ENCODE measurements around the gene EEF1AKMT1. TPM values are rescaled to one million over a fixed set of nuclear protein-coding genes. Genes with fewer than 3 reads are reported as not detected.

Gene EEF1AKMT1
- total and polyA plus RNA-seq, 10 of the 15 experiments (the other 5 are each of a cell fraction or from before 2014, with no cell fraction given): 7.9 to 44.5 (median 11.0) TPM

GRCh38 chr13:20808874-20809273, 35.1 kb upstream of the EEF1AKMT1 start:
- Histone ChIP-seq H3K9ac (ENCODE audit: control insufficient read depth, insufficient read depth, low read length) (no peak overlapping the region), H3K27me3 (replicated peaks in 1 of 2; ENCODE audit: control insufficient read depth in 2 of 2, insufficient read depth in 2 of 2, low read length in 1 of 2) (no peaks in the 10 kb centered on the region), H3K4me3 (no peak overlapping the region), H3K36me3 (ENCODE audit: control insufficient read depth in 2 of 2, insufficient read depth in 2 of 2, low read length in 1 of 2) (peaks cover 6 to 12% of the 10 kb centered on the region in 2 experiments; a peak in 3 of 4 replicates), H2AFZ (ENCODE audit: control insufficient read depth, low read depth, low read length) (no peak overlapping the region), H3K4me2 (ENCODE audit: control insufficient read depth, insufficient read depth) (no peak overlapping the region), H3K79me2 (ENCODE audit: control insufficient read depth, insufficient read depth, low read length) (no peaks in the 10 kb centered on the region; the same call in 1 of the 2 replicates), H3K4me1 (ENCODE audit: control insufficient read depth, insufficient read depth, low read length) (no peaks in the 10 kb centered on the region), H3K9me3 (replicated peaks; ENCODE audit: control insufficient read depth, insufficient read depth, low read length) (no peaks in the 10 kb centered on the region), H3K27ac (ENCODE audit: control insufficient read depth, insufficient read depth) (no peak overlapping the region), H4K20me1 (ENCODE audit: control insufficient read depth, insufficient read depth) (no peaks in the 10 kb centered on the region)
- RAD21 ChIA-PET (ENCODE audit: unreplicated experiment): interaction anchor here (1.2 kb wide), 1 partner anchor 20 kb away, joined by 3 read pairs; no protein-coding TSS in a partner anchor
- intact Hi-C loops (cut with micrococcal nuclease; ENCODE audit: unreplicated experiment) (no loop called here), in situ Hi-C loops (cut with MboI) (no loop called here)
- CTCF ChIA-PET: interaction anchor here (3.2 to 3.7 kb wide), 2 partner anchors 12 to 19 kb away, joined by 12 to 19 read pairs; no protein-coding TSS in a partner anchor
- no peak for TF ChIP-seq JUNB (IDR thresholded peaks at IDR 0.05)
- WGBS (ENCODE audit: insufficient coverage, insufficient replicate concordance, low lambda C conversion rate, missing lambda C conversion rate): 78% methylated on average over 4 of the region's 4 CpGs
- SMC1A ChIA-PET (ENCODE audit: uncharacterized antibody, unreplicated experiment): interaction anchor here (1.8 kb wide), 1 partner anchor 19 kb away, joined by 5 read pairs; no protein-coding TSS in a partner anchor
- POLR2A ChIA-PET: no interaction called here
- FAIRE-seq (no peak), ATAC-seq (no peak), DNase-seq (ENCODE audit: low read depth, low spot score) (no peak)
- no TSS peak for BruUV-seq (replicated peaks)

DNA sequence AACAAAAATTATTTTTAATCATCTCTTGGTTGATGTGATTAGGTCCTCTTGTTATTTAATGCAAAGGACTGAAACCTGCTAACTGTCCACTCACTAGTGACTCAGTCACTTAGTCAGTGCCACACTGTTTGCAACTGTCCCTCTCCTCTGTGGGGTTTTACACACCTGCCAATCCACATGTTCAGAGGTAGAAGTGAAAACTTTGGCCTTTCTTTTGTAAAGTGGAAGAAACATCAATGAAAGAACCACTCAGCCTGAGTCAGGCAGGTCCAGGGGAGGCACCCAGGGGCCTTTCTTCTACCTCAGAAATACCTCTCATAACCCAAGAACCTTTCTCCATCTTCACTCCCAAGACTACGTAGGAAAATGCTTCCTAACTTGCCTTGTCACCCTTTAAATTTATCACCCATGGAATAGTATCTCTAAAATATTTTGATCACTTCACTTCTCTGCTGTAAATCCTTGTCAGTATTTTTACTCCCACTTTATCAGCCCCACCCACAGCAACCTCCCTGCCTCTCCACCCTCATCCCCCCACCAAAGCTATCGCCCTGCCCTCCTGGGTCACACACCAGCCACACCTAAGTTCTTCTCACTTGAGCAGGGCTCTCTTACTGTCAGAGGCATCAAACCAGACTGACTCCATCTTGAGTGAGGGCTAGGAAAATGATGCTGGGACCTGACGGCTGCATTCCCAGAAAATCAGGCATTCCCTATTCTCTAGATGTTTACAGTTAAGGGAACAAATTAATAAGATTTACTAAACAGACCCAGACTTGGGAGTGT, 29.6 kb upstream of the EEF1AKMT1 start:
- Histone ChIP-seq H3K9ac (ENCODE audit: control insufficient read depth, insufficient read depth, low read length) (no peak overlapping the region), H4K20me1 (ENCODE audit: control insufficient read depth, insufficient read depth) (no peaks in the 10 kb centered on the region), H2AFZ (ENCODE audit: control insufficient read depth, low read depth, low read length) (no peak overlapping the region), H3K4me2 (ENCODE audit: control insufficient read depth, insufficient read depth) (no peak overlapping the region), H3K79me2 (ENCODE audit: control insufficient read depth, insufficient read depth, low read length) (no peaks in the 10 kb centered on the region; the same call in 1 of the 2 replicates), H3K9me3 (replicated peaks; ENCODE audit: control insufficient read depth, insufficient read depth, low read length) (no peaks in the 10 kb centered on the region), H3K27ac (ENCODE audit: control insufficient read depth, insufficient read depth) (no peak overlapping the region), H3K4me3 (no peak overlapping the region), H3K4me1 (ENCODE audit: control insufficient read depth, insufficient read depth, low read length) (no peaks in the 10 kb centered on the region), H3K36me3 (ENCODE audit: control insufficient read depth in 2 of 2, insufficient read depth in 2 of 2, low read length in 1 of 2) (peaks cover 2 to 15% of the 10 kb centered on the region in 2 experiments; a peak in 3 of 4 replicates), H3K27me3 (replicated peaks in 1 of 2; ENCODE audit: control insufficient read depth in 2 of 2, insufficient read depth in 2 of 2, low read length in 1 of 2) (no peaks in the 10 kb centered on the region)
- 89% methylated on average over 3 of the region's 3 CpGs for WGBS (ENCODE audit: insufficient coverage, insufficient replicate concordance, low lambda C conversion rate, missing lambda C conversion rate)
- no TSS peak for BruUV-seq (replicated peaks)
- TF ChIP-seq CEBPB (IDR thresholded peaks at IDR 0.05; ENCODE audit: borderline replicate concordance in 1 of 2, low read depth in 2 of 2, low read length in 2 of 2): no peak
- TF ChIP-seq TAF1 (IDR thresholded peaks at IDR 0.05; ENCODE audit: borderline replicate concordance, low read depth, low read length): no peak
- TF ChIP-seq, protein P1, sequence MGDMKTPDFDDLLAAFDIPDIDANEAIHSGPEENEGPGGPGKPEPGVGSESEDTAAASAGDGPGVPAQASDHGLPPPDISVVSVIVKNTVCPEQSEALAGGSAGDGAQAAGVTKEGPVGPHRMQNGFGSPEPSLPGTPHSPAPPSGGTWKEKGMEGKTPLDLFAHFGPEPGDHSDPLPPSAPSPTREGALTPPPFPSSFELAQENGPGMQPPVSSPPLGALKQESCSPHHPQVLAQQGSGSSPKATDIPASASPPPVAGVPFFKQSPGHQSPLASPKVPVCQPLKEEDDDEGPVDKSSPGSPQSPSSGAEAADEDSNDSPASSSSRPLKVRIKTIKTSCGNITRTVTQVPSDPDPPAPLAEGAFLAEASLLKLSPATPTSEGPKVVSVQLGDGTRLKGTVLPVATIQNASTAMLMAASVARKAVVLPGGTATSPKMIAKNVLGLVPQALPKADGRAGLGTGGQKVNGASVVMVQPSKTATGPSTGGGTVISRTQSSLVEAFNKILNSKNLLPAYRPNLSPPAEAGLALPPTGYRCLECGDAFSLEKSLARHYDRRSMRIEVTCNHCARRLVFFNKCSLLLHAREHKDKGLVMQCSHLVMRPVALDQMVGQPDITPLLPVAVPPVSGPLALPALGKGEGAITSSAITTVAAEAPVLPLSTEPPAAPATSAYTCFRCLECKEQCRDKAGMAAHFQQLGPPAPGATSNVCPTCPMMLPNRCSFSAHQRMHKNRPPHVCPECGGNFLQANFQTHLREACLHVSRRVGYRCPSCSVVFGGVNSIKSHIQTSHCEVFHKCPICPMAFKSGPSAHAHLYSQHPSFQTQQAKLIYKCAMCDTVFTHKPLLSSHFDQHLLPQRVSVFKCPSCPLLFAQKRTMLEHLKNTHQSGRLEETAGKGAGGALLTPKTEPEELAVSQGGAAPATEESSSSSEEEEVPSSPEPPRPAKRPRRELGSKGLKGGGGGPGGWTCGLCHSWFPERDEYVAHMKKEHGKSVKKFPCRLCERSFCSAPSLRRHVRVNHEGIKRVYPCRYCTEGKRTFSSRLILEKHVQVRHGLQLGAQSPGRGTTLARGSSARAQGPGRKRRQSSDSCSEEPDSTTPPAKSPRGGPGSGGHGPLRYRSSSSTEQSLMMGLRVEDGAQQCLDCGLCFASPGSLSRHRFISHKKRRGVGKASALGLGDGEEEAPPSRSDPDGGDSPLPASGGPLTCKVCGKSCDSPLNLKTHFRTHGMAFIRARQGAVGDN (IDR thresholded peaks at IDR 0.05): no peak
- ChIA-PET POLR2A (no interaction called here), RAD21 (ENCODE audit: unreplicated experiment) (no interaction called here), SMC1A (ENCODE audit: uncharacterized antibody, unreplicated experiment) (no interaction called here), CTCF (no interaction called here)
- no peak for ATAC-seq
- in situ Hi-C loops (cut with MboI): no loop called here
- FAIRE-seq: no peak
- DNase-seq (ENCODE audit: low read depth, low spot score): no peak
- intact Hi-C loops (cut with micrococcal nuclease; ENCODE audit: unreplicated experiment): no loop called here

All from GM12878 (cell line).